HG03039 (cell line): Measurements from ENCODE around the gene PAFAH1B1.
"Not testable (repeated sequence)": the region's sequence is repeated elsewhere in the genome, so short reads cannot be mapped to it uniquely, and the experiment has no call there.

ENCODE experiments used
- ATAC-seq: cut with Tn5 transposase; IDR thresholded peaks from one replicate; pipeline ENCODE4 v1.9.1; 2021; ENCODE audit warnings: mild to moderate bottlenecking, moderate library complexity; ENCODE audit not compliant: unreplicated experiment

Gene PAFAH1B1

DNA sequence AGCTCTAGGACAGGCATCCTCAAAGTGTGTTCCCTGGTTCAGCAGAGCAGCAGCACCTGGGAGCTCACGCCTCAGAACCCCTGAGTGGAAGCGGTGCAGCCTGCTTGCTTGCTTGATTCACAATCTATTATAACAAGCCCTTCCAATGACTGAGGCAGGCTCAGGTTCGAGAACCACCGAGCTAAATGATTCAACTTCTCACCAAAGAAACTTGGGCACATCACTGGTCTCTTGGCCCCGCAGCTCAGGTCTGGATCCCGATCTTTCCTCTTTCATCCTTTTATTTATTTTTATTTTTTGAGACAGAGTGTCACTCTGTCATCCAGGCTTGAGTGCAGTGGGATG lies 93.6 kb downstream of the PAFAH1B1 start:
- ATAC-seq = no peak

- ATAC-seq = no peak
These were observed 95.2 kb downstream of the PAFAH1B1 start for GRCh38 chr17:2688351-2689342.

DNA sequence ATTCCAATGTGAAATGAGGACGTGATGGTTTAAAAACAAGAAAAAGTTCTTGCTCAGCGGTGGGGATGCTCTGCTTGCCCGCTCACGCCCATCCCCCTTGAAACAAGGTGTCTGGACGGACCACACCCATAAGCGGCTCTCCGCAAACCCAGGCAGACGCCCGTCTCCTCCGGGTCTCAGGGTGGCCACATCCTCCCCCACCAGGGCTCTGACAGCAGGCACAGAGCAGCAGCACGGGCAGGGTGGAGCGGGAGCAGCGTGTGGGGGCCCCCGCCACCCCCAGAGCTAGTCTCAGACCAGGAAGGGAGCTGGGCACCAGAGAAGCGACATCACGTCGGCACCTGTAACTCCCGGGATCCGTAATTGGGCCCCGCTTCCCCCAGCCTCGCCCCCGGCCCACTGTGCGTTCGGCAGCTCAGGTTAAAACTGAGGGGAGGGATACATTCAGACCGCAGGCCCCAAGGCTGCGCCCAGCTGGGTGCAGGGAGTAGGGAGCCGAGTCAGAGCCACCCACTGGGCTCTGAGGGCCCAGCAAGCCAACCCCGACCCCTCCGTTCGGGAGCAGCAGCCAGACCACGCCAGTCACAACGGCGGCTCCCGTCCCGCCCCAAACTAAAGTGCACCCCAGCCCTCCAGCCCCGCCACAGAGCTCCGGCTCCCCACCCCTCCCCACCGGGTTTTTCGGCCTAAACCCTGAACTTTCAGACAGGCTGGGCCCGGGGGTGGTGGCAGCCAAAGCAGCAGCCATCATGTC lies 96.1 kb downstream of the PAFAH1B1 start:
- no peak for ATAC-seq

GRCh38 chr17:2690165-2691068 lies 97.0 kb downstream of the PAFAH1B1 start:
- ATAC-seq = no peak

DNA sequence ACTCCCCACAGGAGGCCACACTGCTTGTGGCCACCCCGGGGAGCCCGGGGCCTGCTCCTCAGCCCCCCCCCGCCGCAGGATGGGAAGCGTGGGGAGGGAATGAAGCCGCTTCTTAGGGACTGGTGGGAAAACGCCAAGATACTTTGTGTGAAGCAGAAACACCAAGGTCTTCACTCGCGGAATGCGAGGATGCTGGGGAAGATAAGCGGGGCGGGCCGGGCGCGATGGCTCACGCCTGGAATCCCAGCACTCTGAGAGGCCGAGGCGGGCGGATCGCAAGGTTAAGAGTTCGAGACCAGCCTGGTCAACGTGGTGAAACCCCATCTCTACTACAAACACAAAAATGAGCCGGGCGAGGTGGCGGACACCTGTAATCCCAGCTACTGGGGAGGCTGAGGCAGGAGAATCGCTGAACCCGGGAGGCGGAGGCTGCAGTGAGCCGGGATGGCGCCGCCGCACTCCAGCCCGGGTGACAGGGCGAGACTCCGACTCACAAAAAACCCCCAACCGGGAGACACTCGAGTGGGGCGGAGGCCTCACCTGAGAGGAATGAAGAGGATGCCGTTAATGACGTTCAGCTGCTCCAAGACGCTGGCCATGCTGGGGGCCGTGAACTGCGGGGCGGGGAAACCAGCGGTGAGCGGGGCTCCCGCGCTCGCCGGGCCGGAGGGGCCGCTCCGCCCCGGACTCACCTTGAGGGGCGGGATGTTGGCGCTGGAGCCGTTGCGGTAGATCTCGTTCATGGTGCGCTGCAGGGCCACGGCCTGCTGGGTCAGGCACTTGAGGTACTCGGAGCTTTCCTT lies 97.8 kb downstream of the PAFAH1B1 start:
- no peak for ATAC-seq

GRCh38 chr17:2691965-2692780 lies 98.7 kb downstream of the PAFAH1B1 start:
- ATAC-seq = no peak

GRCh38 chr17:2692781-2693135 lies 99.3 kb downstream of the PAFAH1B1 start:
- no peak for ATAC-seq

DNA sequence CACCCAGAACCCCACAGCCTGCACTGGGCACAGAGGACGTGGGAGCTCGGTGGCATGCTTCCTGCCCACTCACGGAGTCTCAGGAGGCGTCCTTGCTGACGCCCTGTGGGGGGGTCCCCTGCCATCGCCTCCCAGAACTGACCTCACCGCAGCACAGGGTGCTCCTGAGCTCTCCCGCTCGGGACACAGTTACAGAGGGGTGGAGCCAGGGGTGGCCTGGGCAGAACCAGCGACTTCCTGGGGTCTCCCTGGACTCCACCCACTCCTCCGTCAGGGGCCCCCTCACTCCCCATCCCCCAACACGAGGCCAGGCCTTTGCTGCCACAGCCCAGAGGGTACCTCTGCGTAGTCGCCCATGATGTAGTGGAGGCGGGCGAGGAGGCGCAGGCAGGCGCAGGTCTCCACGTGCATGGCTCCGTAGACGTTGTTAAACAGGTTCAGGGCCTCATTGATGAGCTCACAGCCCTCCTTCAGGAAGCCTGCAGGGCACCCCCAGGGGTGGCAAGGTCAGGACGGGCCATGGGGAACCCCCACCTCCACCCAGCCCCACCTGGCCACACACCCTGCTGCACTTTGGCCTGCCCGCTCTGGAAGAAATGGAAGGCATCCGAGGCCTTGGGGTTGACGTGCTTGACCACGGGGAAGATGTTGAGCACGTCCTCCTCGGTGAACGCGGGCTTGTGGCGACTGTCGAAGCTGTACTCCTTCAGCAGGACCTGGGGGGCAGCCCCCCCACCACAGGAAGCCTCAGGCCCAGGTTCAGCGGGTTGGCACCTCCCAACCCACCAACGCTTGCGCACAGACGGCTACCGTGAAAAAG lies 100.3 kb downstream of the PAFAH1B1 start:
- ATAC-seq = no peak

DNA sequence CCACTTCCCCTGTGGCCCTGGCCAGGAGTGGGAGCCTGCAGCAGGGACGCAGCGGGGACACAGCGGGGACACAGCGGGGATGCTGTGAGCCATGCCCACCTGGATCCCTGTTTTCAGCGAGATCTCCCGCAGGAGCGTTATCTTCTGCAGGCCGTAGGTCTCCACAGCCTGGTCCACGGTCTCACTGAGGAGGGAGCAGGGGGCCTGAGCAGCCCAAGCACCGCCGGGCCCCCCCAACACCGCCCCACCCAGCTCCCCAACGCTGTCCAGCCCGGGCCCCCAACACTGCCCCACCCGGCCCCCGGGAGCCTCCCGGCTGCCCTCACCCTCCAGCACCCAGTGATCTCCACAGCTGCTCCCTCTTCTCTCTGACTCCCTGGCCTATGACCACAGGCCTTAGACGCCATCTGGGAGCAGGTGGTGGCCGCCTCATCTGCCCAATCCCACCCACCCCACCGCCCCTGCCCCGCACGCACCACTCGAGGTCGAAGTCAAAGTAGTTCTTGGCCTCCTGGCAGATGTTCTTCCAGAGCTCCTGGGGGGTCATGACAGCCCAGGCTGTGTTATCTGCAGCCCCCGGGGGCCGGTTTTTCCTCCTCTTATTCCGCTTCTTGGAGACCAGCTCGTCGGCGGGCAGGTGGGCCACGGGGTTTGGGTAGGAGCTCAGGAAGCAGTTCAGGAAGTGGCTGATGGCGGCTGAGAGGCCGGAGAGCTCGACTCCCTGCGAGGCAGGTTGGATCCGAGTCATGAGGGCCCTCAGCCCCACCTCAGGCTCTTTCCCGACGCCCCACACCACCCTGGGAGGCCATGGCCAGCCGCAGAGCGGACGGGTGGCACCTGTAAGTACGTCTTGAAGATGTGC lies 101.2 kb downstream of the PAFAH1B1 start:
- no peak for ATAC-seq

DNA sequence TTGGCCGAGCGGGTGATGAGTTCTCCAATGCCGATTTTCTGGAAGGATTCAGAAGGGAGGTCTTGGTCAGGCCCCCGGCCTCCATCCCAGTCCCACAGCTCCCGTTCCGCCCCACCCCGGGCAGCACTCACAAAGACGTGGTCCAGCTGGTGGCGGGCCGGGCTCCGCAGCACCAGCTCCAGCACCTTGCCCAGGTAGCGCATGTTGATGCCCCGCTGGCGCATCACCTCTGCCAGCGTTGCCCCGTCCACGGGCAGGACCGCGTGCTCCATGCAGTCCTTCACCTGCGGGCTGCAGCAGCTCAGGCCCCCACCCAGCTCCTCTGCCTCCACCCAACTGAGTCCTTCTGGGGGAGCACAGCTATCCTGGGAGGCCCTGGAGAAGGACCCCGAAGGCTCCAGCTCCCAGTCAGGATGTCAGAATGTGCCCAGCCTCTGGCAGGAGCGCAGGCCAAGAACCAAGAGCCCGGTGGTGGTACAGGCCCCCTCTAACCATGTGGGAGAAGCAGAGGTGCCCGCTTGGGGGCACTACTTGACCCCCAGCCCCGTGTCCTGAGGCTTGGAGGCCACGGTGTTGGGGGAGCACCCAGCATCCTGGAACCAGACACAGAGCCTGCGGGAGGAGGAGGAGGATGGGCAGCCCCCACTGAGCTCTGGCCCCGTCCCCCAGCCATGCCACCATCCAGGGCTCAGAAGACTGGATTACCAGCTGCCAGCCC lies 101.9 kb downstream of the PAFAH1B1 start:
- ATAC-seq = no peak

DNA sequence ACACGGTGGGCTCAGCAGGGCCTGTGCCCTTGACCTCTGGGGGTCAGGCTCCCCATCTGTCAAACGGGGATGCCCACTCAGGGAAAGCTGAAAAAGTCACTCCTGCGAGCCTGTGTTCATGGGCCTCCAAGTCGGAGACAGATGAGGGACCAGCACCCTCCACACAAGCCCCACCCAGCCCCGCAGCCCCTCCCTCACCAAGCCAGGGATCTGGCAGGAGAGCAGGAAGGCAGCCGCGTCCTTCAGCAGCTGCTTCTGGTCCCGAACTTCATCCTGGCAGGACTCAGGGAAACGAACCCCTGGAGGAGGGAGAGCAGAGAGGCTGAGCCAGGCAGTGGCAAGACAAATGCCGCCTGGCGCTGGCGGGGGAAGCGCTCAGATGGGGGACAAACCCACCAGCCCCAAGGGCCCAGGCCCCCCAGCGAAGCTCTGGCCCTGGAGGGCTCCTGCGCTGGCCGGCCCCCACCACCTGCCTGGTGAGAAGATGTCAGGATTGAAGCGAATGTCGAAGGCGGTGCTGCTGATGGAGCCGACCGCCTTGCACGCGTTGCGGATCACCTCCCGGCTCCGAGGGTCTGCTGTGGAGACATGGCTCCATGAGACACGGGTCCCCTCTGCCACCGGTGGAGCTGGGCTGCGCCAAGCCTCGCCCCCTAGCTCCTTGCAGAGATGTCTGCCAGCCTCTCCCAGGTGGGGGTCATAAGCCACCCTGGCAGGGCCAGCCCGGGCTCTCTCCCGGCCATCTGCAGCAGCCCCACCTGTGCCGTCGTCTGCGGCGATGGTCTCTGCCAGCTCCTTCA lies 102.7 kb downstream of the PAFAH1B1 start:
- no peak for ATAC-seq

DNA sequence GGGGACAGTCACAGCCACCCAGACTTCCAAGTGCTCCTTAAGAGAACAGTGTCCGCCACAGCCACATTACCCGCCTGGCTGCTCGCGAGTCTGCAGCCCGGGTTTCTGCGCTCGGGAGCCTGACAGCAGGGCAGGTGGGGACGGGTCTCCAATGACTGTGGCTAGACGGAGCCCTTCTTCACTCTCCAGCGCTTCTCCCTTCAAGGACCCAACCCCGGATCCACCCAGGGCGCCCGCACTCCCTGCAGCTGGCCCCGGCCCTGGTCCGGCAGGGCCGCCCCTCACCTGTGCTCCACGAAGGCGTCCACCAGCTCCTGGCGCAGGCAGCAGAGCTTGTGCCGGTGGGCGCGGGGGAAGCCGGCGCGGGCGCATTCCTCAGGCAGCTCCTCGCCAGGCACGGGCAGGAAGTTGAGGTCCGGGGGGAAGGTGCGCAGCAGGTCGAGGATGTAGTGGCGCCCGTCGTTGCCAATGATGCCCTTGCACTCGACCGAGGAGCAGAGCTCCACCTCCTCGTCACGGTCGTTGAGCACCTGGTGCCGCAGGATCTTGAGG lies 104.2 kb downstream of the PAFAH1B1 start:
- ATAC-seq = no peak

GRCh38 chr17:2699216-2699805 lies 105.9 kb downstream of the PAFAH1B1 start:
- not testable (repeated sequence) for ATAC-seq

DNA sequence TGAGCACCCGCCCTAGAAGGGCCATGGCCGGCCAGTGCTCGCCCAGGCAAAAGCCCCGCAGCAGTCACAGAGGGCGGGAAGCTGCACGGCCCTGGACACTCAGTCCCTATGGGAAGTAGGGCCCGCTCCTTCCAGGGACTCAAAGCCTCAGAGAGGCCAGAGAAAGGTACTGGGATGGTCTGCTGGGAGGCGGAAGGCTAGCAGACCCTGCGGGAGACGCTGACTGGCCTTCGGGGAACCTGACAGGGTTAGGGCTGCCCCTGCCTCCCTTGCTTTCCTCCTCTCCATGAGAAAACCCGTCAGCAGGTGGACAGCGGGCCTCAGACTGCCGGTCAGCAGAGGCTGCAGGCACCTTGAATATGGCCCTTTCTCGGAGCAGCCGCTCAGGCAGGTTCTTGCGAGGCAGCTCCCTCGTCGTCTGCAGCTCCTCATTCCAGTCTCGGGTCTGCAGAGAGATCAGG lies 106.6 kb downstream of the PAFAH1B1 start:
- ATAC-seq = no peak

- ATAC-seq = no peak
These were observed 107.2 kb downstream of the PAFAH1B1 start for GRCh38 chr17:2700491-2701141.
